ENCODE results near the gene SPOUT1.
"Not testable (repeated sequence)": the region's sequence is repeated elsewhere in the genome, so short reads cannot be mapped to it uniquely, and the experiment has no call there.

SPOUT1 gene

GRCh38 chr9:128860937-128861336 lies 31.3 kb upstream of the SPOUT1 start:
- no peak for DNase-seq (ENCODE audit: extremely low read depth, low read depth)

GRCh38 chr9:128858476-128858875 lies 28.9 kb upstream of the SPOUT1 start:
- not testable (repeated sequence) for DNase-seq (ENCODE audit: extremely low read depth, low read depth)

More at GRCh38 chr9:128860937-128861336, 31.3 kb upstream of the SPOUT1 start:
- TF ChIP-seq, protein P1, sequence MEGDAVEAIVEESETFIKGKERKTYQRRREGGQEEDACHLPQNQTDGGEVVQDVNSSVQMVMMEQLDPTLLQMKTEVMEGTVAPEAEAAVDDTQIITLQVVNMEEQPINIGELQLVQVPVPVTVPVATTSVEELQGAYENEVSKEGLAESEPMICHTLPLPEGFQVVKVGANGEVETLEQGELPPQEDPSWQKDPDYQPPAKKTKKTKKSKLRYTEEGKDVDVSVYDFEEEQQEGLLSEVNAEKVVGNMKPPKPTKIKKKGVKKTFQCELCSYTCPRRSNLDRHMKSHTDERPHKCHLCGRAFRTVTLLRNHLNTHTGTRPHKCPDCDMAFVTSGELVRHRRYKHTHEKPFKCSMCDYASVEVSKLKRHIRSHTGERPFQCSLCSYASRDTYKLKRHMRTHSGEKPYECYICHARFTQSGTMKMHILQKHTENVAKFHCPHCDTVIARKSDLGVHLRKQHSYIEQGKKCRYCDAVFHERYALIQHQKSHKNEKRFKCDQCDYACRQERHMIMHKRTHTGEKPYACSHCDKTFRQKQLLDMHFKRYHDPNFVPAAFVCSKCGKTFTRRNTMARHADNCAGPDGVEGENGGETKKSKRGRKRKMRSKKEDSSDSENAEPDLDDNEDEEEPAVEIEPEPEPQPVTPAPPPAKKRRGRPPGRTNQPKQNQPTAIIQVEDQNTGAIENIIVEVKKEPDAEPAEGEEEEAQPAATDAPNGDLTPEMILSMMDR (IDR thresholded peaks at IDR 0.05; ENCODE audit: low read depth, low read length), result no peak

DNA sequence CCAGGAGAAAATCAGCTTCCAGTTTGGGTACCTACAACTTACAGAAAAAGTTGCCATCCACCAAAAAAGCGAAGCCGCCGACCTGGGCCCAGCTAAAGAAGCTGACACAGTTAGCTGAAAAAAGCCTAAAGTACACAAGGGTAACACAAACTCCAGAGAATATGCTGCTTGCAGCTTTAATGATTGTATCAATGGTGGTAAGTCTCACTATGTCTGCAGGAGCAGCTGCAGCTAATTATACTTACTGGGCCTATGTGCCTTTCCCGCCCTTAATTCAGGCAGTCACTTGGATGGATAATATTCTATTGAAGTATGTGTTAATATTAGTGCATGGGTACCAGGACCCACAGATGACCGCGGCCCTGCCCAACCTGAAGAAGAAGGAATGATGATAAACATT lies 24.9 kb upstream of the SPOUT1 start:
- not testable (repeated sequence) for DNase-seq (ENCODE audit: extremely low read depth, low read depth)

DNA sequence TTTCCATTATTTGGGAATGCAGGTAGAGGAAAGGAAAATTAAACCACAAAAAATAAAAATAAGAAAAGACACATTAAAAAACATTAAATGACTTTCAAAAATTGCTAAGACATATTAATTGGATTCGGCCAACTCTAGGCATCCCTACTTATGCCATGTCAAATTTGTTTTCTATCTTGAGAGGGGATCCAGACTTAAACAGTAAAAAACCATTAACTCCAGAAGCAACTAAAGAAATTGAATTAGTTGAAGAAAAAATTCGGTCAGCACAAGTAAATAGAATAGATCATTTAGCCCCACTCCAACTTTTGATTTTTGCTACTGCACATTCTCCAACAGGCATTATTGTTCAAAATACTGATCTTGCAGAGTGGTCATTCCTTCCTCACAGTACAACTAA lies 23.1 kb upstream of the SPOUT1 start:
- not testable (repeated sequence) for DNase-seq (ENCODE audit: extremely low read depth, low read depth)

- TF ChIP-seq, protein P1 (IDR thresholded peaks at IDR 0.05; ENCODE audit: low read depth, low read length), result peak; percentile 33
- peak; percentile 3 for DNase-seq (ENCODE audit: extremely low read depth, low read depth)
Observed at GRCh38 chr9:128851779-128852600, 22.4 kb upstream of the SPOUT1 start.

DNA sequence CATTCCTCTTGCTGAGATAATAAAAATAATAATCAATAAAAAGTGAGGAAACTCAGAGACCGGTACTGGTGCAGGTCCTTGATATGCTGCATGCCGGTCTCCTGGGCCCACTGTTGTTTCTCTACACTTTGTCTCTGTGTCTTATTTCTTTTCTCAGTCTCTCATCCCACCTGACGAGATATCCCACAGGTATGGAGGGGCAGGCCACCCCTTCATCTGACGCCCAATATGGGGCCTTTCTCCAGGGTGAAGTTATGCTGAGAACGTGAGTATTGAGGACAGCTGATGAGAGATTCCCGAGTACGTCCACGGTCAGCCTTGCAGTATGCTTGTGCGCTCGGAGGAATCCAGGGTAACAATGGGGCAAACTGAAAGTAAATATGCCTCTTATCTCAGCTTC lies 21.4 kb upstream of the SPOUT1 start:
- not testable (repeated sequence) for DNase-seq (ENCODE audit: extremely low read depth, low read depth)

GRCh38 chr9:128847803-128848202 lies 18.2 kb upstream of the SPOUT1 start:
- TF ChIP-seq, protein P1 (IDR thresholded peaks at IDR 0.05; ENCODE audit: low read depth, low read length), result no peak
- DNase-seq (ENCODE audit: extremely low read depth, low read depth), result no peak

DNA sequence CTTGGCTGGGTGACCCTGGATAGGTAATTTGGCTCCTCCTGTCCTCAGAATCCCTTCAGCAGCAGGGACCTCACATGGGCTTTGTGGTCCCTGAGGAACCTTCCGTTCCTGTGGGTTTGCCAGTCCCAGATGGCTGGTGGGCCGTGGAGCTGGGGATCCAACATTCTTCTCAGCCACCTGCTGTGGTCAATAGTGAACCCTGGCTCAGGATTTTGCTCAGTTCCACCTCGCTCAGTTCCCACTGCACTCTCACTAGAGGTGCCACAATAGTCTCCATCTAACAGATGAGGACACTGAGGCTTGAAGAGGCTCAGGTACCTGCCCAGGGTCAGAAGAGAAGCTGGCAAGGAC lies 17.1 kb upstream of the SPOUT1 start:
- TF ChIP-seq, protein P1 (IDR thresholded peaks at IDR 0.05; ENCODE audit: low read depth, low read length), result no peak
- no peak for DNase-seq (ENCODE audit: extremely low read depth, low read depth)

DNA sequence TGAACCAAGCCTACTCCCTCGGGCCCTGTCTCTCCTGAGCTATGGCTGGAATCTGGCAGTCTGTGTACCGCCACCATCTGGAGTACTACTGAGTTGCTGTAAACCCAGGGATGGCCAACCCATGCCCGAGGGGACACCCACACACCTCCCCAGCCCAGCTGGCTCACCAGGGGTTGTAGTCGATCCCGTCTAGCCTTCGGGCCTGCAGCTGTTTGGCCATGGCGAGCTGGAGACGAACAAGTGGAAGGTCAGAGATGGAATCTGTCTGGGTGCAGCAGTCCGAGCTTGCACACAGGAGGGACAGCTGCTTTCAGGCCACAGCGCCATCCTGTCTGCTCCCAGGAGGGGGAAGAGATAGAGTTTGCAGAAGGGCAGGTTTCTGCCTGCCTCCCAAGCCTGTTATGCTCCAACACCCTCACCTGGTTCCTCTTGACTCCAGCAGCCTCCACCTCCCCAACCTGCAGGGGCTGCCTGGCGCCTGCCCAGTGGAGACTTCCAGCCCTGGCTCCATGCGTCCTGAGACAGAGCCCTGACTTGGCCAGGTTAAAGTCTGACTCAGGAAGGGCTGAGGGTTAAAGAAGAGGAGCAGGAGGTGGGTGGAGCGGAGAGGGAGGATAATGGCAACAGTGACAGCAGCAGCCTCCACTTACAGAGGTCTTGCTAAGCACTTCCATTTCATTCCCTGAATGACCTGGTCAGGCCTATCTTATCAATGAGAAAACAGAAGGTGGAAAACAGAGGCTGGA lies 15.8 kb upstream of the SPOUT1 start:
- no peak for DNase-seq (ENCODE audit: extremely low read depth, low read depth)

DNA sequence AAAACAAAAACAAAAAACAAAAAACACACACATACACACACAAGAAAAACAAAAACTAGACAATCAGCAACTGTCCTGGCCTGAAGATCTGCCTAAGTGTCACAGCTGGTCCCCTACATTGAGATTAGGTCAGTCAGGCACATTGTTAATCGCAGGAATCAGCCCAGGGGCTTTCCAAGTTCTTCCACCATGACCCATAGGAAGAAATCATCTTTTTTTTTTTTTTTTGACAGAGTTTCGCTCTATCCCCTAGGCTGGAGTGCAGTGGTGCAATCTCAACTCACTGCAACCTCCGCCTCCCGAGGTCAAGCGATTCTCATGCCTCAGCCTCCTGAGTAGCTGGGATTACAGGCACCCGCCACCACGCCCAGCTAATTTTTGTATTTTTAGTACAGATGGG lies 13.6 kb upstream of the SPOUT1 start:
- not testable (repeated sequence) for DNase-seq (ENCODE audit: extremely low read depth, low read depth)

More for the DNA sequence above, 15.8 kb upstream of the SPOUT1 start:
- TF ChIP-seq, protein P1 (IDR thresholded peaks at IDR 0.05; ENCODE audit: low read depth, low read length), result no peak

Measured in AG09319 (cell line).